Mesenchymal stem cell (in vitro differentiated cells and primary cell): ENCODE results near the gene VRK2. TPM values are rescaled to one million over a fixed set of nuclear protein-coding genes. Genes with fewer than 3 reads are reported as not detected.
A peak's percentile ranks its signal among the peaks of the same experiment; 100 is the strongest.

ENCODE experiments used
- DNase-seq: peaks from one replicate; pipeline ENCODE4 v3.0.0-alpha.2; 2013
- H2AFZ ChIP-seq: one replicate; pipeline ENCODE4 v1.6.1; 2013; ENCODE audit warnings: low read depth, mild to moderate bottlenecking, control low read depth, inconsistent platforms, low read length, moderate library complexity
- H2AK5ac ChIP-seq: 2 replicates; pipeline ENCODE4 v1.6.1; 2013; ENCODE audit warnings: low read length, moderate library complexity, mild to moderate bottlenecking, inconsistent platforms; ENCODE audit not compliant: severe bottlenecking
- H2BK120ac ChIP-seq: one replicate; pipeline ENCODE4 v1.6.1; 2013; ENCODE audit warnings: low read depth, mild to moderate bottlenecking, inconsistent platforms, low read length, moderate library complexity
- H2BK12ac ChIP-seq, 2 experiments: one replicate each; pipeline ENCODE4 v1.6.1; 2013; ENCODE audit warnings: inconsistent platforms in 2 of 2, low read length in 2 of 2, mild to moderate bottlenecking in 2 of 2, moderate library complexity in 2 of 2, control low read depth in 1 of 2
- H2BK15ac ChIP-seq: one replicate; pipeline ENCODE4 v1.6.1; 2013; ENCODE audit warnings: mild to moderate bottlenecking, low read depth, inconsistent platforms; ENCODE audit not compliant: poor library complexity, severe bottlenecking
- H2BK5ac ChIP-seq: 2 replicates; pipeline ENCODE4 v1.6.1; 2013; ENCODE audit warnings: low read depth, mild to moderate bottlenecking, low read length, control low read depth, inconsistent platforms; ENCODE audit not compliant: poor library complexity, severe bottlenecking
- H3K14ac ChIP-seq, 2 experiments: one replicate each; pipeline ENCODE4 v1.6.1; 2013; ENCODE audit warnings: inconsistent platforms in 2 of 2, low read length in 2 of 2, control low read depth in 1 of 2, mild to moderate bottlenecking in 1 of 2, moderate library complexity in 1 of 2
- H3K18ac ChIP-seq, 2 experiments: one replicate each; pipeline ENCODE4 v1.6.1; 2013; ENCODE audit warnings: inconsistent platforms in 2 of 2, low read length in 2 of 2, control low read depth in 1 of 2, low read depth in 1 of 2, mild to moderate bottlenecking in 1 of 2
- H3K23ac ChIP-seq, 2 experiments: one replicate each; pipeline ENCODE4 v1.6.1; 2013; ENCODE audit warnings: inconsistent platforms in 2 of 2, low read length in 2 of 2, mild to moderate bottlenecking in 2 of 2, moderate library complexity in 2 of 2, control low read depth in 1 of 2
- H3K27ac ChIP-seq: 2 replicates; pipeline ENCODE4 v1.5.1; 2013; ENCODE audit warnings: mild to moderate bottlenecking, moderate library complexity, low read length, control low read depth, inconsistent platforms; ENCODE audit not compliant: poor library complexity, severe bottlenecking
- H3K27me3 ChIP-seq, 2 experiments: 2 replicates each; pipeline versions ENCODE4 v1.6.1 to v1.7.0; 2013; ENCODE audit warnings: low read length in 2 of 2, mild to moderate bottlenecking in 2 of 2, moderate library complexity in 2 of 2, control low read depth in 1 of 2, inconsistent platforms in 1 of 2; ENCODE audit not compliant: control insufficient read depth in 1 of 2, insufficient read depth in 1 of 2
- H3K36me3 ChIP-seq, 2 experiments: 2 replicates each; pipeline versions ENCODE4 v1.6.1 to v1.7.0; 2013; ENCODE audit warnings: low read length in 2 of 2, control low read depth in 1 of 2, inconsistent platforms in 1 of 2, low read depth in 1 of 2, mild to moderate bottlenecking in 1 of 2; ENCODE audit not compliant: insufficient read depth in 2 of 2, control insufficient read depth in 1 of 2
- H3K4ac ChIP-seq, 2 experiments: one replicate each; pipeline ENCODE4 v1.6.1; 2013; ENCODE audit warnings: inconsistent platforms in 2 of 2, low read length in 2 of 2, mild to moderate bottlenecking in 2 of 2, moderate library complexity in 2 of 2, control low read depth in 1 of 2, low read depth in 1 of 2
- H3K4me1 ChIP-seq: 2 replicates; pipeline ENCODE4 v1.6.1; 2013; ENCODE audit warnings: low read depth, low read length, control low read depth; ENCODE audit not compliant: control insufficient read depth, insufficient read depth
- H3K4me2 ChIP-seq: 2 replicates; pipeline ENCODE4 v1.6.1; 2013; ENCODE audit warnings: low read length, mild to moderate bottlenecking, inconsistent platforms; ENCODE audit not compliant: poor library complexity, severe bottlenecking
- H3K4me3 ChIP-seq, 2 experiments: 2 replicates each; pipeline versions ENCODE4 v1.5.1 to v1.7.0; 2013; ENCODE audit warnings: low read length in 2 of 2, mild to moderate bottlenecking in 2 of 2, control low read depth in 1 of 2, low read depth in 1 of 2; ENCODE audit not compliant: insufficient read depth in 1 of 2
- H3K79me1 ChIP-seq: replicated peaks from 2 replicates; pipeline ENCODE4 v1.6.1; 2013; ENCODE audit warnings: mild to moderate bottlenecking, control low read depth, low read length, inconsistent platforms; ENCODE audit not compliant: poor library complexity, severe bottlenecking
- H3K9ac ChIP-seq: 2 replicates; pipeline ENCODE4 v1.7.0; 2013; ENCODE audit warnings: mild to moderate bottlenecking, low read length, moderate library complexity
- H3K9me3 ChIP-seq: 2 replicates; pipeline ENCODE4 v1.7.0; 2013; ENCODE audit warnings: mild to moderate bottlenecking, low read length; ENCODE audit not compliant: control insufficient read depth
- H4K8ac ChIP-seq: one replicate; pipeline ENCODE4 v1.6.1; 2013; ENCODE audit warnings: inconsistent platforms, mild to moderate bottlenecking, low read length, moderate library complexity
- H4K91ac ChIP-seq: one replicate; pipeline ENCODE4 v1.6.1; 2013; ENCODE audit warnings: mild to moderate bottlenecking, low read length, inconsistent platforms
- WGBS: methylation state at CpG from one replicate; pipeline ENCODE4 v1.1.7; 2013; ENCODE audit warnings: mixed read lengths; 5-methylcytosine and 5-hydroxymethylcytosine counted together
- polyA plus RNA-seq, 2 experiments: library from polyadenylated mRNA; stranded (reverse); fragments of 200-250 nt; gene quantifications; one replicate each; pipeline ENCODE4 v1.2.3, GENCODE V29; 2013

The VRK2 gene
- 17.4 TPM for polyA plus RNA-seq (2013, experiment 1 of 2)
- polyA plus RNA-seq (2013, experiment 2 of 2), result 17.0 TPM

- Histone ChIP-seq H3K4me3 (peak within 1 kb of the TSS; percentile 72 to 88), H3K27me3 (no peaks in the 10 kb centered on the region), H4K91ac (peak within 1 kb of the TSS; percentile 84), H2AFZ (peak within 1 kb of the TSS; percentile 55), H2BK12ac (peak within 1 kb of the TSS in 1 of 2 experiments; percentile 55), H2BK120ac (peak within 1 kb of the TSS; percentile 9), H3K9me3 (no peaks in the 10 kb centered on the region), H2BK15ac (peak within 1 kb of the TSS; percentile 98), H3K9ac (peak within 1 kb of the TSS; percentile 96), H3K36me3 (peaks cover 0 to 24% of the 10 kb centered on the region in 2 experiments), H3K79me1 (peaks cover 3% of the 10 kb centered on the region), H2AK5ac (no peak within 1 kb of the TSS), H3K23ac (peak within 1 kb of the TSS in 1 of 2 experiments; percentile 14), H3K4me2 (peak within 1 kb of the TSS; percentile 63), H3K18ac (peak within 1 kb of the TSS; percentile 83 to 87), H3K14ac (peak within 1 kb of the TSS in 1 of 2 experiments; percentile 95), H3K4ac (peak within 1 kb of the TSS; percentile 35 to 90), H2BK5ac (no peak within 1 kb of the TSS), H3K4me1 (peaks cover 5% of the 10 kb centered on the region), H3K27ac (peak within 1 kb of the TSS; percentile 87), H4K8ac (peak within 1 kb of the TSS; percentile 91)
- peak; percentile 92 for DNase-seq
- WGBS, result under 1% methylated on average over 63 of the region's 76 CpGs
Measured at GRCh38 chr2:58046585-58047372, at the start of gene VRK2. VRK2 (plus strand) TSS chr2:58046806; CDS start chr2:58048832, 2,026 bp downstream.

GRCh38 chr2:58006256-58006951 is 40.2 kb upstream of the VRK2 start:
- Histone ChIP-seq H3K36me3 (no peaks in the 10 kb centered on the region), H4K91ac (no peak overlapping the region), H3K4me1 (no peaks in the 10 kb centered on the region), H3K4ac (no peak overlapping the region), H2BK5ac (no peak overlapping the region), H3K9me3 (no peaks in the 10 kb centered on the region), H3K79me1 (no peaks in the 10 kb centered on the region), H3K18ac (no peak overlapping the region), H3K4me3 (no peak overlapping the region), H2AK5ac (no peak overlapping the region), H3K4me2 (no peak overlapping the region), H2BK15ac (no peak overlapping the region), H3K14ac (no peak overlapping the region), H2AFZ (no peak overlapping the region), H2BK12ac (no peak overlapping the region), H3K27ac (peak overlapping the region; percentile 31), H3K23ac (no peak overlapping the region), H4K8ac (no peak overlapping the region), H3K27me3 (no peaks in the 10 kb centered on the region), H3K9ac (no peak overlapping the region), H2BK120ac (no peak overlapping the region)
- no peak for DNase-seq
- WGBS, result 60% methylated on average over 1 of the region's 2 CpGs

GRCh38 chr2:58006952-58007284 is 39.7 kb upstream of the VRK2 start:
- no peaks in the 10 kb centered on the region for H3K27me3 ChIP-seq
- H4K91ac ChIP-seq, result no peak overlapping the region
- H3K9me3 ChIP-seq, result no peaks in the 10 kb centered on the region
- no peaks in the 10 kb centered on the region for H3K36me3 ChIP-seq
- H3K4me1 ChIP-seq, result no peaks in the 10 kb centered on the region
- H4K8ac ChIP-seq, result no peak overlapping the region
- H3K14ac ChIP-seq, result no peak overlapping the region
- H2BK120ac ChIP-seq, result no peak overlapping the region
- no peak overlapping the region for H3K27ac ChIP-seq
- 74% methylated on average over 1 of the region's 1 CpG for WGBS
- no peak overlapping the region for H2AFZ ChIP-seq
- H2AK5ac ChIP-seq, result no peak overlapping the region
- H2BK15ac ChIP-seq, result no peak overlapping the region
- H3K79me1 ChIP-seq, result no peaks in the 10 kb centered on the region
- H3K9ac ChIP-seq, result no peak overlapping the region
- no peak for DNase-seq
- no peak overlapping the region for H3K23ac ChIP-seq
- H2BK12ac ChIP-seq, result no peak overlapping the region
- no peak overlapping the region for H3K18ac ChIP-seq
- H3K4ac ChIP-seq, result no peak overlapping the region
- H3K4me3 ChIP-seq, result no peak overlapping the region
- H3K4me2 ChIP-seq, result no peak overlapping the region
- no peak overlapping the region for H2BK5ac ChIP-seq

- Histone ChIP-seq H2BK12ac (no peak overlapping the region), H3K14ac (no peak overlapping the region), H2BK15ac (no peak overlapping the region), H2BK120ac (no peak overlapping the region), H3K18ac (no peak overlapping the region), H3K9ac (no peak overlapping the region), H3K4me2 (no peak overlapping the region), H3K79me1 (no peaks in the 10 kb centered on the region), H2BK5ac (no peak overlapping the region), H3K27me3 (no peaks in the 10 kb centered on the region), H3K23ac (no peak overlapping the region), H4K8ac (no peak overlapping the region), H3K27ac (no peak overlapping the region), H2AK5ac (no peak overlapping the region), H4K91ac (no peak overlapping the region), H3K9me3 (peaks cover 2% of the 10 kb centered on the region), H3K4me1 (no peaks in the 10 kb centered on the region), H3K4me3 (no peak overlapping the region), H3K36me3 (no peaks in the 10 kb centered on the region), H3K4ac (no peak overlapping the region), H2AFZ (no peak overlapping the region)
- DNase-seq, result peak; percentile 50
- 100% methylated on average over 1 of the region's 1 CpG for WGBS
Measured at GRCh38 chr2:58010599-58010998, 36.0 kb upstream of the VRK2 start.
